IMR-90 (cell line): ENCODE data around the gene SIPA1L3. TPM values are rescaled to one million over a fixed set of nuclear protein-coding genes. Genes with fewer than 3 reads are reported as not detected.

Experiments used
- ATAC-seq: fragments of 200-7000 bp; cut with Tn5 transposase; 2 replicates; pipeline ENCODE4 v1.9.1; 2020; ENCODE audit warnings: low read depth, mild to moderate bottlenecking, moderate library complexity
- BruUV-seq: library from RNA; stranded (reverse); fragments of 400-500 nt; replicated peaks from 2 replicates; lab custom pipeline; 2021; lab: Mats Ljungman, UMichigan
- CTCF ChIA-PET: fragments of 300-600 bp; formaldehyde crosslinking; extraction: SDS; loops from one replicate; lab custom pipeline; 2021; ENCODE audit warnings: antibody characterized with exemption; lab: Yijun Ruan, JAX
- POLR2A ChIA-PET: fragments of 300-600 bp; sonication (Branson Sonifier 250); formaldehyde crosslinking; loops from one replicate; lab custom pipeline; 2022; ENCODE audit warnings: antibody characterized with exemption; ENCODE audit not compliant: unreplicated experiment; lab: Charles Lee
- DNase-seq: peaks from one replicate; pipeline ENCODE4 v3.0.0; 2013
- H2AFZ ChIP-seq: replicated peaks from 2 replicates; pipeline ENCODE3; 2013; ENCODE audit warnings: low read length, mild to moderate bottlenecking; ENCODE audit not compliant: poor library complexity
- H2AK5ac ChIP-seq: 2 replicates; pipeline ENCODE4 v1.6.1; 2013; ENCODE audit warnings: low read depth, low read length, inconsistent platforms
- H2AK9ac ChIP-seq: replicated peaks from 2 replicates; pipeline ENCODE3; 2013; ENCODE audit warnings: mild to moderate bottlenecking, low read depth, low read length, moderate library complexity; ENCODE audit not compliant: poor library complexity
- H2BK120ac ChIP-seq: 2 replicates; pipeline ENCODE4 v1.6.1; 2013; ENCODE audit warnings: low read depth, low read length, inconsistent platforms
- H2BK15ac ChIP-seq: 3 replicates; pipeline ENCODE4 v1.6.1; 2013; ENCODE audit warnings: low read depth, low read length, inconsistent platforms
- H2BK20ac ChIP-seq: 2 replicates; pipeline ENCODE4 v1.6.1; 2013; ENCODE audit warnings: low read depth, mild to moderate bottlenecking, inconsistent platforms, low read length, moderate library complexity
- H2BK5ac ChIP-seq: 2 replicates; pipeline ENCODE4 v1.6.1; 2013; ENCODE audit warnings: mild to moderate bottlenecking, low read depth, low read length, inconsistent platforms; ENCODE audit not compliant: poor library complexity, severe bottlenecking
- H3K14ac ChIP-seq: replicated peaks from 2 replicates; pipeline ENCODE4 v1.6.1; 2013; ENCODE audit warnings: low read depth, low read length, inconsistent platforms
- H3K18ac ChIP-seq: 2 replicates; pipeline ENCODE4 v1.6.1; 2013; ENCODE audit warnings: low read depth, low read length, control low read depth
- H3K23ac ChIP-seq: 2 replicates; pipeline ENCODE4 v1.6.1; 2013; ENCODE audit warnings: low read depth, low read length, inconsistent platforms
- H3K27ac ChIP-seq: 2 replicates; pipeline ENCODE4 v1.5.1; 2013; ENCODE audit warnings: mild to moderate bottlenecking, control low read depth, low read length; ENCODE audit not compliant: insufficient read depth
- H3K27me3 ChIP-seq: 2 replicates; pipeline ENCODE4 v1.6.1; 2013; ENCODE audit warnings: low read length; ENCODE audit not compliant: control insufficient read depth, insufficient read depth
- H3K36me3 ChIP-seq: 2 replicates; pipeline ENCODE4 v1.6.1; 2013; ENCODE audit warnings: low read length, mixed read lengths; ENCODE audit not compliant: control insufficient read depth, insufficient read depth
- H3K4ac ChIP-seq: 2 replicates; pipeline ENCODE4 v1.6.1; 2013; ENCODE audit warnings: low read depth, low read length, inconsistent platforms
- H3K4me1 ChIP-seq: 2 replicates; pipeline ENCODE4 v1.6.1; 2013; ENCODE audit warnings: low read length, mixed read lengths; ENCODE audit not compliant: control insufficient read depth, insufficient read depth
- H3K4me2 ChIP-seq: 2 replicates; pipeline ENCODE4 v1.6.1; 2013; ENCODE audit warnings: low read depth, mild to moderate bottlenecking, control low read depth, low read length, moderate library complexity
- H3K4me3 ChIP-seq: 2 replicates; pipeline ENCODE4 v1.5.1; 2013; ENCODE audit warnings: low read depth, mild to moderate bottlenecking, control low read depth, low read length, moderate library complexity; ENCODE audit not compliant: insufficient read depth
- H3K56ac ChIP-seq: 2 replicates; pipeline ENCODE4 v1.6.1; 2013; ENCODE audit warnings: low read length, inconsistent platforms; ENCODE audit not compliant: insufficient read depth; ENCODE audit errors: extremely low read depth
- H3K79me1 ChIP-seq, 2 experiments: 2 replicates each; pipeline ENCODE4 v1.6.1; 2013; ENCODE audit warnings: low read length in 2 of 2, inconsistent platforms in 1 of 2, low read depth in 1 of 2
- H3K9ac ChIP-seq: 2 replicates; pipeline ENCODE4 v1.6.1; 2013; ENCODE audit warnings: low read depth, low read length, control low read depth
- H3K9me1 ChIP-seq: 2 replicates; pipeline ENCODE4 v1.6.1; 2013; ENCODE audit warnings: low read length, inconsistent platforms; ENCODE audit not compliant: insufficient read depth
- H3K9me3 ChIP-seq: 2 replicates; pipeline ENCODE4 v1.6.1; 2013; ENCODE audit warnings: low read length; ENCODE audit not compliant: control insufficient read depth, insufficient read depth
- H4K20me1 ChIP-seq: 2 replicates; pipeline ENCODE4 v1.6.1; 2013; ENCODE audit warnings: low read length, inconsistent platforms; ENCODE audit not compliant: insufficient read depth
- H4K5ac ChIP-seq: 2 replicates; pipeline ENCODE4 v1.6.1; 2013; ENCODE audit warnings: mild to moderate bottlenecking, low read depth, low read length, control low read depth
- H4K8ac ChIP-seq, 2 experiments: 2 replicates each; pipeline ENCODE4 v1.6.1; 2013; ENCODE audit warnings: low read depth in 2 of 2, low read length in 2 of 2, control low read depth in 1 of 2, inconsistent platforms in 1 of 2
- H4K91ac ChIP-seq: 2 replicates; pipeline ENCODE4 v1.6.1; 2013; ENCODE audit warnings: low read depth, low read length, inconsistent platforms; ENCODE audit not compliant: insufficient read depth
- BHLHE40 ChIP-seq: fragments of 150-350 bp; IDR thresholded peaks from 2 replicates; pipeline ENCODE4 v1.6.1; 2016; ENCODE audit warnings: mild to moderate bottlenecking, low read depth, low read length
- CHD1 ChIP-seq: IDR thresholded peaks from 2 replicates; pipeline ENCODE4 v1.6.1; 2012; ENCODE audit warnings: low read depth, low read length, improper control_type of control experiment
- ELK1 ChIP-seq: fragments of 150-350 bp; IDR thresholded peaks from 2 replicates; pipeline ENCODE4 v1.6.1; 2016; ENCODE audit warnings: low read depth, mild to moderate bottlenecking, low read length, moderate library complexity, borderline replicate concordance
- MAFK ChIP-seq: IDR thresholded peaks from 2 replicates; pipeline ENCODE4 v1.6.1; 2012; ENCODE audit warnings: low read depth, low read length, improper control_type of control experiment
- MXI1 ChIP-seq: IDR thresholded peaks from 2 replicates; pipeline ENCODE4 v1.6.1; 2012; ENCODE audit warnings: low read depth, mild to moderate bottlenecking, low read length, moderate library complexity, borderline replicate concordance
- POLR2A ChIP-seq: IDR thresholded peaks from 2 replicates; pipeline ENCODE4 v1.6.1; 2012; ENCODE audit warnings: mild to moderate bottlenecking, low read depth, low read length
- RAD21 ChIP-seq: IDR thresholded peaks from 2 replicates; pipeline ENCODE4 v1.6.1; 2012; ENCODE audit warnings: low read length, improper control_type of control experiment
- RCOR1 ChIP-seq: IDR thresholded peaks from 2 replicates; pipeline ENCODE4 v1.6.1; 2012; ENCODE audit warnings: mild to moderate bottlenecking, low read length, improper control_type of control experiment; ENCODE audit not compliant: insufficient replicate concordance
- RFX5 ChIP-seq: IDR thresholded peaks from 2 replicates; pipeline ENCODE4 v1.8.0; 2012; ENCODE audit warnings: low read depth, mild to moderate bottlenecking, low read length, moderate library complexity
- WGBS, 2 experiments: methylation state at CpG; one replicate each; pipeline versions ENCODE4 v1.1.5 to v1.1.7; 2013; ENCODE audit warnings: missing lambda C conversion rate in 2 of 2; ENCODE audit not compliant: insufficient read length in 1 of 2; ENCODE audit errors: extremely low coverage in 2 of 2; 5-methylcytosine and 5-hydroxymethylcytosine counted together
- dilution Hi-C: fragments of 300-500 bp; cut with HindIII; formaldehyde crosslinking; loops from one replicate; pipeline ENCODE4 v1.14.3; 2018; ENCODE audit warnings: low sequenced_read_pairs; ENCODE audit not compliant: unreplicated experiment
- in situ Hi-C: fragments of 300-500 bp; cut with MboI; formaldehyde crosslinking; loops from 3 replicates; pipeline ENCODE4 v1.14.3; 2019; ENCODE audit warnings: low sequenced_read_pairs, inconsistent platforms, mixed read lengths
- intact Hi-C: fragments of 100-400 bp; cut with micrococcal nuclease; formaldehyde crosslinking; loops from 2 replicates; pipeline ENCODE4 v1.10.0; 2022
- polyA plus RNA-seq, 3 experiments: library from polyadenylated mRNA; depleted of rRNA; stranded (reverse); fragments of >200 nt; gene quantifications; 2 replicates each; pipeline ENCODE4 v1.2.3, GENCODE V29; 2012; ENCODE audit warnings: low replicate concordance in 1 of 3
- total RNA-seq: library from RNA; depleted of rRNA; stranded (reverse); fragments of >200 nt; gene quantifications from 2 replicates; pipeline ENCODE4 v1.2.3, GENCODE V29; 2012

The SIPA1L3 gene
- total and polyA plus RNA-seq, 2 of the 4 experiments (the other 2 are of a cell fraction), result 4.1 to 9.4 TPM

- intact Hi-C loops (no loop called here), dilution Hi-C loops (no loop called here), in situ Hi-C loops (no loop called here)
- Histone ChIP-seq H2BK120ac (no peak overlapping the region), H3K79me1 (peaks cover 5 to 27% of the 10 kb centered on the region in 2 experiments; a peak in 3 of 4 replicates), H2BK20ac (no peak overlapping the region), H3K36me3 (peaks cover 12% of the 10 kb centered on the region), H3K14ac (no peak overlapping the region), H3K9me1 (peaks cover 16% of the 10 kb centered on the region), H4K20me1 (peaks cover 9% of the 10 kb centered on the region; the same call in 1 of the 2 replicates), H2BK5ac (no peak overlapping the region), H3K56ac (no peak overlapping the region), H3K4me2 (no peak overlapping the region), H3K23ac (no peak overlapping the region), H3K4me1 (no peaks in the 10 kb centered on the region), H2BK15ac (no peak overlapping the region), H3K4ac (no peak overlapping the region), H4K8ac (no peak overlapping the region), H3K4me3 (no peak overlapping the region), H2AK9ac (no peak overlapping the region), H4K5ac (no peak overlapping the region), H4K91ac (no peak overlapping the region), H3K27ac (no peak overlapping the region), H2AFZ (no peak overlapping the region), H3K18ac (no peak overlapping the region), H3K27me3 (no peaks in the 10 kb centered on the region), H2AK5ac (no peak overlapping the region), H3K9ac (no peak overlapping the region), H3K9me3 (no peaks in the 10 kb centered on the region)
- WGBS, 2 experiments, result 93% methylated on average over 3 of the region's 9 CpGs; no CpG with 5 or more reads in 1 of the 2 experiments
- ATAC-seq (no peak), DNase-seq (no peak)
- POLR2A ChIA-PET, result no interaction called here
- CTCF ChIA-PET, result interaction anchor here (0.7 to 1.6 kb wide), 2 partner anchors 14 to 246 kb away, joined by 3 read pairs; no protein-coding TSS in a partner anchor
- BruUV-seq, result no TSS peak
- TF ChIP-seq RFX5 (no peak), BHLHE40 (no peak), MAFK (no peak), CHD1 (no peak), ELK1 (no peak), MXI1 (no peak), RAD21 (no peak), RCOR1 (no peak), POLR2A (no peak)
These were observed 241.3 kb downstream of the SIPA1L3 start for GRCh38 chr19:38148337-38148736.
